HepG2 (cell line): ENCODE data around the gene ADAMTS15. TPM values are rescaled to one million over a fixed set of nuclear protein-coding genes. Genes with fewer than 3 reads are reported as not detected.

Experiments
- ATAC-seq: fragments of 200-7000 bp; cut with Tn5 transposase; 3 replicates; pipeline ENCODE4 v1.9.1; 2020; ENCODE audit warnings: mild to moderate bottlenecking, moderate library complexity
- BruUV-seq: library from RNA; stranded (reverse); fragments of 400-500 nt; replicated peaks from 2 replicates; lab custom pipeline; 2021; lab: Mats Ljungman, UMichigan
- CTCF ChIA-PET: fragments of 300-600 bp; formaldehyde crosslinking; extraction: SDS; loops from one replicate; lab custom pipeline; 2021; ENCODE audit warnings: low total read pairs, inconsistent platforms, low intra/inter-chr PET ratio; lab: Yijun Ruan, JAX
- POLR2A ChIA-PET: fragments of 350-600 bp; sonication (Branson Sonifier 250); formaldehyde crosslinking; loops from one replicate; lab custom pipeline; 2020; ENCODE audit warnings: antibody characterized with exemption, inconsistent platforms; lab: Yijun Ruan, JAX
- DNase-seq: peaks from one replicate; pipeline ENCODE4 v3.0.0-alpha.2; 2015; ENCODE audit warnings: low spot score
- FAIRE-seq: peaks from 3 replicates; lab custom pipeline; 2011; peaks lifted over from hg19 to GRCh38; lab: Jason Lieb, UNC
- H2AFZ ChIP-seq: one replicate; pipeline ENCODE4 v1.6.1; 2011; ENCODE audit warnings: low read length, inconsistent platforms
- H3K27ac ChIP-seq: fragments of 300-600 bp; 3 replicates; pipeline ENCODE4 v1.8.0; 2011; ENCODE audit warnings: mixed run types, mild to moderate bottlenecking, mixed read lengths, low read length, inconsistent platforms; ENCODE audit not compliant: insufficient read depth; ENCODE audit errors: extremely low read length
- H3K27me3 ChIP-seq, 2 experiments: fragments of 200-600 bp in 1 of 2; 2 replicates in 1 of 2; 3 replicates in 1 of 2; pipeline versions ENCODE4 v1.6.0 to v1.8.0; 2011; ENCODE audit warnings: low read length in 2 of 2, mild to moderate bottlenecking in 2 of 2, moderate library complexity in 2 of 2, inconsistent platforms in 1 of 2; ENCODE audit not compliant: insufficient read depth in 2 of 2, control insufficient read depth in 1 of 2
- H3K36me3 ChIP-seq, 2 experiments: fragments of 200-600 bp in 1 of 2; replicated peaks in 1 of 2; 2 replicates in 1 of 2; 3 replicates in 1 of 2; pipeline versions ENCODE4 v1.5.1 to v1.8.0; 2011; ENCODE audit warnings: low read length in 2 of 2, inconsistent platforms in 1 of 2; ENCODE audit not compliant: insufficient read depth in 2 of 2, control insufficient read depth in 1 of 2
- H3K4me1 ChIP-seq: 2 replicates; pipeline ENCODE4 v1.5.1; 2012; ENCODE audit warnings: low read length, inconsistent platforms; ENCODE audit not compliant: insufficient read depth
- H3K4me2 ChIP-seq: 2 replicates; pipeline ENCODE4 v1.6.0; 2011; ENCODE audit warnings: low read depth, low read length, inconsistent platforms
- H3K4me3 ChIP-seq, 3 experiments: fragments of 200-600 bp in 1 of 3; sonication (generic), shearing (Covaris generic) in 1 of 3; replicated peaks in 1 of 3; 2 replicates each; pipeline ENCODE4 v1.5.1; 2011 to 2016; ENCODE audit warnings: low read length in 3 of 3, inconsistent platforms in 2 of 3, low read depth in 2 of 3, mild to moderate bottlenecking in 2 of 3, control low read depth in 1 of 3, mixed read lengths in 1 of 3; ENCODE audit not compliant: insufficient read depth in 1 of 3
- H3K79me2 ChIP-seq: one replicate; pipeline ENCODE4 v1.6.1; 2011; ENCODE audit warnings: low read length, inconsistent platforms; ENCODE audit not compliant: insufficient read depth
- H3K9ac ChIP-seq: 2 replicates; pipeline ENCODE4 v1.6.0; 2011; ENCODE audit warnings: mild to moderate bottlenecking, low read depth, low read length, inconsistent platforms; ENCODE audit not compliant: insufficient read depth
- H3K9me3 ChIP-seq: 2 replicates; pipeline ENCODE4 v1.5.1; 2012; ENCODE audit warnings: mild to moderate bottlenecking, low read length
- H4K20me1 ChIP-seq: 2 replicates; pipeline ENCODE4 v1.6.0; 2011; ENCODE audit warnings: inconsistent platforms, mild to moderate bottlenecking, low read length, moderate library complexity; ENCODE audit not compliant: insufficient read depth
- CREB1 ChIP-seq, 2 experiments: fragments of 450-650 bp in 1 of 2; IDR thresholded peaks; 2 replicates each; pipeline ENCODE4 v1.6.1; 2016 to 2017; ENCODE audit warnings: control low read depth in 1 of 2, mild to moderate bottlenecking in 1 of 2, missing compliant biosample characterization in 1 of 2, missing genetic modification characterization in 1 of 2
- FOSL2 ChIP-seq: sonication (generic); formaldehyde crosslinking; IDR thresholded peaks from 2 replicates; pipeline ENCODE4 v1.4.0; 2020; ENCODE audit warnings: missing genetic modification reagents
- LCORL ChIP-seq, 2 experiments: fragments of 450-650 bp in 1 of 2; sonication (generic) in 1 of 2; formaldehyde crosslinking in 1 of 2; IDR thresholded peaks; 2 replicates each; pipeline versions ENCODE4 v1.5.0 to v1.6.1; 2017 to 2020; ENCODE audit warnings: antibody characterized with exemption in 1 of 2, missing genetic modification reagents in 1 of 2
- TFAP4 ChIP-seq: sonication (generic); IDR thresholded peaks from 2 replicates; pipeline ENCODE4 v1.6.1; 2016; ENCODE audit warnings: low read depth, borderline replicate concordance
- ZBTB26 ChIP-seq: IDR thresholded peaks from 2 replicates; pipeline ENCODE4 v1.6.1; 2016; ENCODE audit warnings: missing compliant biosample characterization, missing genetic modification reagents, borderline replicate concordance
- ZNF275 ChIP-seq: sonication (generic); formaldehyde crosslinking; IDR thresholded peaks from 2 replicates; pipeline ENCODE4 v1.8.0; 2022; ENCODE audit warnings: missing genetic modification reagents, mild to moderate bottlenecking, inconsistent platforms, borderline replicate concordance
- WGBS: methylation state at CpG from one replicate; pipeline ENCODE4 v1.1.6; 2017; ENCODE audit warnings: low lambda C conversion rate; 5-methylcytosine and 5-hydroxymethylcytosine counted together
- in situ Hi-C: cut with HindIII; loops from 2 replicates; pipeline ENCODE4 v1.10.0; 2017; ENCODE audit warnings: low pct_unique_long_range_greater_than_20kb; ENCODE audit not compliant: extremely low pct_ligation_motif_present
- intact Hi-C: fragments of 100-400 bp; cut with micrococcal nuclease; formaldehyde crosslinking; loops from one replicate; pipeline ENCODE4 v1.10.0; 2022; ENCODE audit not compliant: unreplicated experiment
- polyA plus RNA-seq, 8 experiments: library from polyadenylated mRNA; depleted of rRNA in 3 of 8; stranded (reverse) in 7 of 8; unstranded in 1 of 8; fragments of >200 nt; fragmentation: Illumina TruSeq in 4 of 8; extraction: Trizol in 4 of 8; gene quantifications; 2 replicates each; pipeline versions ENCODE4 v1.2.1 to v1.2.3, GENCODE V29; 2011 to 2016; ENCODE audit warnings: low read depth in 4 of 8, missing spikeins in 1 of 8, mixed read lengths in 1 of 8; ENCODE audit not compliant: insufficient read depth in 1 of 8
- total RNA-seq, 5 experiments: library from RNA; depleted of rRNA; stranded (reverse); fragments of >200 nt; fragmentation: Illumina TruSeq; extraction: Trizol; gene quantifications; 2 replicates each; pipeline ENCODE4 v1.2.3, GENCODE V29; 2016; ENCODE audit warnings: low read depth in 1 of 5
- TF ChIP-seq, protein P1 (sequence below), 2 experiments: fragments of 450-650 bp in 1 of 2; sonication (generic) in 1 of 2; formaldehyde crosslinking; IDR thresholded peaks; 2 replicates each; pipeline versions ENCODE4 v1.5.0 to v1.8.0; 2020 to 2022; ENCODE audit warnings: mild to moderate bottlenecking in 1 of 2, missing genetic modification reagents in 1 of 2

Gene ADAMTS15
- total and polyA plus RNA-seq, 2 of the 13 experiments (the other 11 are each of a cell fraction or from before 2014, with no cell fraction given) = 0.01 to 0.02 TPM

DNA sequence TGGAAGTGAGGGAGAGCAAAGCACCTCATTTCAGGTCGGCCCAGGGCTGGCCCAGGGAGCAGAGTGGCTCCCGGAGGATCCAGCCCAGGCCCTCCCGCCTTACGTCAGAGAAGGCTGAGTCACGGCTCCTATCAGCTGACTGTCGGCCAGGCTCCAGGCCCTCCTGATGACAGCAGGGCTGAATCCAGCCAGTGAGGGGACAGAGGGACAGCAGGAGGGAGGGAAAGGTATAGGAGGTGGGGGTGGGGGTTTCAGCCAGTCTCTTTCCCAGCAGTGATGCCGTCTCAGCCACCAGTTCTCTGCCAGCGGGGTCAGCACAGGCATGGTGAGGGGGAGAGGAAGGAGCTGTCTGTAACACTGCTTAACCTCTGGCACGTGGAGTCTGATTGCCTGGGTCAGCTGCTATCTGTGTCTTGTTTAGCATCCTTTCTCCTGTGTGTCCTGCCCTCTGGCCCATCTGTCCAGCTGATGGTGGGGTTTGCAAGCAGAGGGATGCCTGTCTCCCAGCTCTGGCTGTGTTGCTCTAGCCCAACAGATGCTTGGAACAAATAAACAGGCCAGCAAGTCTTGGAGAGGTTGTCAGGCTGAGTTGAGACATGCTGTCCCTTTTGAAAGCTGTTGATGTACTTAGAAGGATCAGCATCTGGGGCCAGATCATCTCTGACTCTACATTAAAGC, 74.0 kb downstream of the ADAMTS15 start:
- CTCF ChIA-PET = no interaction called here
- Histone ChIP-seq H3K36me3 (no peaks in the 10 kb centered on the region), H3K27ac (no peak overlapping the region), H3K4me2 (no peak overlapping the region), H3K27me3 (peaks cover 4 to 23% of the 10 kb centered on the region in 2 experiments; a peak in 4 of 5 replicates), H3K4me1 (no peaks in the 10 kb centered on the region)
- WGBS = 18% methylated on average over 8 of the region's 9 CpGs
- intact Hi-C loops = no loop called here
- POLR2A ChIA-PET = no interaction called here
- no TSS peak for BruUV-seq
- TF ChIP-seq FOSL2 (peak; percentile 84), ZNF275 (CRISPR knock-in tag) (no peak), TFAP4 (peak; percentile 81; the same call in 1 of the 2 replicates), CREB1 (IDR thresholded peaks at IDR 0.05) (peak; percentile 59), CREB1 (CRISPR knock-in tag; IDR thresholded peaks at IDR 0.05) (no peak)
- TF ChIP-seq, all 625 proteins: peak for 3
- Histone ChIP-seq H3K4me3 (no peak overlapping the region), H3K9ac (no peak overlapping the region), H2AFZ (no peak overlapping the region), H3K9me3 (no peaks in the 10 kb centered on the region), H4K20me1 (no peaks in the 10 kb centered on the region), H3K79me2 (no peaks in the 10 kb centered on the region)
- ATAC-seq (peak; percentile 82), DNase-seq (peak; percentile 10), FAIRE-seq (no peak)
- in situ Hi-C loops = no loop called here

DNA sequence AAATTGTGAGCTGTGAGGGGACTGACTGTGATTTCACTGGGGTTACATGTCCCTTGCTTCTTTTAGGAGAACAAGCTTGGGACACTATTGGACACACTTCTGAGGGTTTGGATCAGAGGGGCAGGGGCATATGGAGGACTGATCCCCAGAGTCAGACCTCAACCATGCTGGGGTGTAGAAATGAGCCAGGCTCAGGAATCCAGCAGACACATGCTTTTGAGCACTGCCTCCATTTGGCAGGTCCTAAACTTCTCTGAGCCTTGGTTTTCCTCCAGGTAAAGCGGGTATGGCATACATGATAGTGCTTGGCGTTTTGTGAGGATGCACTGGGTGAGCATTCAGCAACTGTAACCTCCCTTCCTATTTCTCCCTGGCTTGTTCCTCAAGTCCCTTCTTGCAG, 74.7 kb downstream of the ADAMTS15 start:
- H3K27ac ChIP-seq = no peak overlapping the region
- CTCF ChIA-PET = no interaction called here
- POLR2A ChIA-PET = no interaction called here
- TF ChIP-seq, protein P1, sequence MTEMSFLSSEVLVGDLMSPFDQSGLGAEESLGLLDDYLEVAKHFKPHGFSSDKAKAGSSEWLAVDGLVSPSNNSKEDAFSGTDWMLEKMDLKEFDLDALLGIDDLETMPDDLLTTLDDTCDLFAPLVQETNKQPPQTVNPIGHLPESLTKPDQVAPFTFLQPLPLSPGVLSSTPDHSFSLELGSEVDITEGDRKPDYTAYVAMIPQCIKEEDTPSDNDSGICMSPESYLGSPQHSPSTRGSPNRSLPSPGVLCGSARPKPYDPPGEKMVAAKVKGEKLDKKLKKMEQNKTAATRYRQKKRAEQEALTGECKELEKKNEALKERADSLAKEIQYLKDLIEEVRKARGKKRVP (CRISPR knock-in tag; IDR thresholded peaks at IDR 0.05) = no peak
- TF ChIP-seq LCORL (IDR thresholded peaks at IDR 0.05) = no peak
- no peak for TF ChIP-seq LCORL (CRISPR knock-in tag; IDR thresholded peaks at IDR 0.05)
- TF ChIP-seq ZBTB26 (CRISPR knock-in tag) = no peak

More for the DNA sequence above, 74.7 kb downstream of the ADAMTS15 start:
- ATAC-seq (no peak), DNase-seq (no peak), FAIRE-seq (no peak)
- no peaks in the 10 kb centered on the region for H3K36me3 ChIP-seq
- in situ Hi-C loops (no loop called here), intact Hi-C loops (no loop called here)
- H3K79me2 ChIP-seq = no peaks in the 10 kb centered on the region
- H3K4me3 ChIP-seq = no peak overlapping the region
- no CpG with 5 or more reads among the region's 2 CpGs for WGBS
- no peaks in the 10 kb centered on the region for H3K4me1 ChIP-seq
- no peak overlapping the region for H3K9ac ChIP-seq
- peaks cover 4 to 26% of the 10 kb centered on the region in 2 experiments; a peak in 4 of 5 replicates for H3K27me3 ChIP-seq
- H3K9me3 ChIP-seq = no peaks in the 10 kb centered on the region
- H3K4me2 ChIP-seq = no peak overlapping the region
- BruUV-seq = no TSS peak
- H2AFZ ChIP-seq = no peak overlapping the region
- no peaks in the 10 kb centered on the region for H4K20me1 ChIP-seq
